Measurements from ENCODE around the gene ARHGAP35. TPM values are rescaled to one million over a fixed set of nuclear protein-coding genes. Genes with fewer than 3 reads are reported as not detected.

Gene ARHGAP35
- polyA plus RNA-seq, 1 of the 3 experiments (the other 2 are of a cell fraction), result 25.1 TPM

DNA sequence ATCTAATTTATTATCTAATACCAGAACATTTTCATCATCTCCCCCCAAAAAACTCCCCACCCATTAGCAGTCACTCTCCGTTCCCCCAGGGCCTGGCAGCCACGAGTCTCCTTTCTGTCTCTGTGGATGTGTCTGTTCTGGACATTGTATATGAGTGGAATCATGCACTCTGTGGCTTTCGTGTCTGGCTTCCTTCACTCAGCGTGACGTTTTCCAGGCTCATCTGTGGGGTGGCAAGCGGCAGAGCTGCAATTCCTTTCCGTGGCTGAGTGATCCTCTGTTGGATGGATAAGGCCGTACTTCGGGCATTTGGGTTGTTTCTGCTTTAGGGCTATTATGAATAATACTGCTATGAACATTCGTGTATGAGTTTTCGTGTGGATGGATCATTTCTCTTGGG is 13.3 kb upstream of the ARHGAP35 start:
- H3K36me3 ChIP-seq (replicated peaks in 1 of 2; ENCODE audit: control insufficient read depth in 1 of 2, insufficient read depth in 2 of 2, low read length in 1 of 2), result peaks cover 5 to 8% of the 10 kb centered on the region in 2 experiments
- H3K9me2 ChIP-seq, result no peaks in the 10 kb centered on the region
- ChIA-PET CTCF (interaction anchor here (1.0 to 1.5 kb wide), 2 partner anchors 89 to 143 kb away, joined by 3 to 7 read pairs; no protein-coding TSS in a partner anchor), POLR2A (interaction anchor here (0.7 kb wide), 1 partner anchor 1572 kb away, joined by 3 read pairs; no protein-coding TSS in a partner anchor)
- H3K4me3 ChIP-seq (ENCODE audit: low read depth in 2 of 2, low read length in 1 of 2), result no peak overlapping the region
- peaks cover 27% of the 10 kb centered on the region for H3F3A ChIP-seq (replicated peaks; ENCODE audit: insufficient read depth)
- H3K4me2 ChIP-seq, result no peak overlapping the region
- H2AFZ ChIP-seq (ENCODE audit: low read depth), result no peak overlapping the region
- DNase-seq, result no peak
- no peaks in the 10 kb centered on the region for H3K27me3 ChIP-seq (ENCODE audit: insufficient read depth)
- peak in 1 of 2 experiments; percentile 24; a peak in 1 of 4 replicates for TF ChIP-seq EP300 (IDR thresholded peaks at IDR 0.05; ENCODE audit: borderline replicate concordance in 1 of 2, low read depth in 1 of 2, low read length in 1 of 2)
- TF ChIP-seq FOXJ3 (CRISPR knock-in tag; IDR thresholded peaks at IDR 0.05), result no peak
- no peak for TF ChIP-seq TAF1 (IDR thresholded peaks at IDR 0.05; ENCODE audit: borderline replicate concordance, low read depth, low read length)
- no peak for TF ChIP-seq EZH2phosphoT487 (IDR thresholded peaks at IDR 0.05; ENCODE audit: borderline replicate concordance, low read depth)
- TF ChIP-seq, protein P1, sequence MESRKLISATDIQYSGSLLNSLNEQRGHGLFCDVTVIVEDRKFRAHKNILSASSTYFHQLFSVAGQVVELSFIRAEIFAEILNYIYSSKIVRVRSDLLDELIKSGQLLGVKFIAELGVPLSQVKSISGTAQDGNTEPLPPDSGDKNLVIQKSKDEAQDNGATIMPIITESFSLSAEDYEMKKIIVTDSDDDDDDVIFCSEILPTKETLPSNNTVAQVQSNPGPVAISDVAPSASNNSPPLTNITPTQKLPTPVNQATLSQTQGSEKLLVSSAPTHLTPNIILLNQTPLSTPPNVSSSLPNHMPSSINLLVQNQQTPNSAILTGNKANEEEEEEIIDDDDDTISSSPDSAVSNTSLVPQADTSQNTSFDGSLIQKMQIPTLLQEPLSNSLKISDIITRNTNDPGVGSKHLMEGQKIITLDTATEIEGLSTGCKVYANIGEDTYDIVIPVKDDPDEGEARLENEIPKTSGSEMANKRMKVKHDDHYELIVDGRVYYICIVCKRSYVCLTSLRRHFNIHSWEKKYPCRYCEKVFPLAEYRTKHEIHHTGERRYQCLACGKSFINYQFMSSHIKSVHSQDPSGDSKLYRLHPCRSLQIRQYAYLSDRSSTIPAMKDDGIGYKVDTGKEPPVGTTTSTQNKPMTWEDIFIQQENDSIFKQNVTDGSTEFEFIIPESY (IDR thresholded peaks at IDR 0.05; ENCODE audit: borderline replicate concordance, low read depth), result no peak
- no peak for TF ChIP-seq SIN3A (IDR thresholded peaks at IDR 0.05; ENCODE audit: borderline replicate concordance, low read depth, low read length)
- no peak for TF ChIP-seq RCOR1 (IDR thresholded peaks at IDR 0.05; ENCODE audit: low read length)
- TF ChIP-seq NFIC (IDR thresholded peaks at IDR 0.05; ENCODE audit: borderline replicate concordance), result no peak
- peaks cover 0 to 11% of the 10 kb centered on the region in 2 experiments; a peak in 2 of 4 replicates for H3K4me1 ChIP-seq (ENCODE audit: control insufficient read depth in 1 of 2, insufficient read depth in 2 of 2, low read depth in 1 of 2, low read length in 1 of 2)
- peak overlapping the region in 1 of 2 experiments; percentile 16; a peak in 1 of 4 replicates for H3K27ac ChIP-seq (ENCODE audit: low read depth in 2 of 2, low read length in 1 of 2)
- WGBS (ENCODE audit: low lambda C conversion rate), result 87% methylated on average over 11 of the region's 11 CpGs
- no peak overlapping the region for H3K9ac ChIP-seq
- peaks cover 69% of the 10 kb centered on the region for H3K79me2 ChIP-seq (ENCODE audit: insufficient read depth)
- no peaks in the 10 kb centered on the region for H3K9me3 ChIP-seq
- H4K20me1 ChIP-seq (ENCODE audit: insufficient read depth), result peaks cover 13% of the 10 kb centered on the region

DNA sequence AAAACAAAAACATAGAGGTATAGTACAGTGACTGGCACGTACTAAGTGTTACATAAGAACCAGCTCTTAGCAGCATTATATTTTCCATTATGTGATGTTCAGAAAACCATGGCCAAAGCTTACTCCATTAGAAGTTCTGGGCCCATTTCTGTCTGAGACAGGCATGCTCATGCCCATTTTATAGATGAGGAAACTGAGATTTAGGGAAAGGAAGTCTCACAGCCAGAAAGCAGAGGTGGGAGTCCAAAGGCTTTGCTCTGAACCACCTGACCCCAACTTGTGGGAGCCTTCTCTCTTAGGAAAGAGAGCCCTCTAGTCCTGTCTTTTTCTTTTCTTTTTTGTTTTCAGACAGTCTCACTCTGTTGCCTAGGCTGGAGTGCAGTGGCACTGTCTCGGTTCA is 12.4 kb upstream of the ARHGAP35 start:
- Histone ChIP-seq H3K4me3 (ENCODE audit: low read depth in 2 of 2, low read length in 1 of 2) (peak overlapping the region in 1 of 2 experiments; percentile 96; a peak in 1 of 4 replicates), H2AFZ (ENCODE audit: low read depth) (no peak overlapping the region), H3K9me2 (no peaks in the 10 kb centered on the region), H3K79me2 (ENCODE audit: insufficient read depth) (peaks cover 63% of the 10 kb centered on the region), H3K9ac (peak overlapping the region; percentile 97; the same call in 1 of the 2 replicates), H3K36me3 (replicated peaks in 1 of 2; ENCODE audit: control insufficient read depth in 1 of 2, insufficient read depth in 2 of 2, low read length in 1 of 2) (peaks cover 0 to 8% of the 10 kb centered on the region in 2 experiments), H4K20me1 (ENCODE audit: insufficient read depth) (peaks cover 13% of the 10 kb centered on the region), H3K27me3 (ENCODE audit: insufficient read depth) (no peaks in the 10 kb centered on the region), H3K27ac (ENCODE audit: low read depth in 2 of 2, low read length in 1 of 2) (peak overlapping the region in 1 of 2 experiments; percentile 96; a peak in 2 of 4 replicates), H3F3A (replicated peaks; ENCODE audit: insufficient read depth) (peaks cover 23% of the 10 kb centered on the region), H3K4me1 (ENCODE audit: control insufficient read depth in 1 of 2, insufficient read depth in 2 of 2, low read depth in 1 of 2, low read length in 1 of 2) (peaks cover 0 to 11% of the 10 kb centered on the region in 2 experiments; a peak in 2 of 4 replicates), H3K9me3 (no peaks in the 10 kb centered on the region), H3K4me2 (peak overlapping the region; percentile 92; the same call in 1 of the 2 replicates)
- TF ChIP-seq TCF12 (IDR thresholded peaks at IDR 0.05), result no peak
- no peak for TF ChIP-seq TEAD4 (IDR thresholded peaks at IDR 0.05; ENCODE audit: borderline replicate concordance, insufficient read depth)
- TF ChIP-seq CHD2 (IDR thresholded peaks at IDR 0.05; ENCODE audit: low read length, partially characterized antibody), result no peak
- TF ChIP-seq RAD21 (IDR thresholded peaks at IDR 0.05; ENCODE audit: low read length), result no peak
- TF ChIP-seq TAF1 (IDR thresholded peaks at IDR 0.05; ENCODE audit: borderline replicate concordance, low read depth, low read length), result no peak
- no peak for TF ChIP-seq YY1 (IDR thresholded peaks at IDR 0.05; ENCODE audit: low read depth)
- no peak for TF ChIP-seq FOXM1 (IDR thresholded peaks at IDR 0.05; ENCODE audit: low read depth)
- TF ChIP-seq EP300 (IDR thresholded peaks at IDR 0.05; ENCODE audit: borderline replicate concordance in 1 of 2, low read depth in 1 of 2, low read length in 1 of 2), result no peak
- no peak for TF ChIP-seq JUND (IDR thresholded peaks at IDR 0.05)
- TF ChIP-seq SIN3A (IDR thresholded peaks at IDR 0.05; ENCODE audit: borderline replicate concordance, low read depth, low read length), result no peak
- TF ChIP-seq, protein P1 (IDR thresholded peaks at IDR 0.05; ENCODE audit: borderline replicate concordance, low read depth), result no peak
- TF ChIP-seq, protein P2, sequence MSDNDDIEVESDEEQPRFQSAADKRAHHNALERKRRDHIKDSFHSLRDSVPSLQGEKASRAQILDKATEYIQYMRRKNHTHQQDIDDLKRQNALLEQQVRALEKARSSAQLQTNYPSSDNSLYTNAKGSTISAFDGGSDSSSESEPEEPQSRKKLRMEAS (IDR thresholded peaks at IDR 0.05; ENCODE audit: low read depth), result no peak
- no peak for TF ChIP-seq SMC3 (IDR thresholded peaks at IDR 0.05; ENCODE audit: low read depth, low read length)
- no peak for TF ChIP-seq POLR2AphosphoS5 (IDR thresholded peaks at IDR 0.05; ENCODE audit: low read depth, low read length)
- TF ChIP-seq FOXJ3 (CRISPR knock-in tag; IDR thresholded peaks at IDR 0.05), result no peak
- WGBS (ENCODE audit: low lambda C conversion rate), result 96% methylated on average over 2 of the region's 2 CpGs
- no peak for DNase-seq
- POLR2A ChIA-PET, result no interaction called here
- CTCF ChIA-PET, result interaction anchor here (1.0 to 1.5 kb wide), 2 partner anchors 90 to 142 kb away, joined by 3 to 7 read pairs; no protein-coding TSS in a partner anchor
